Right atrium auricular region (tissue), 2 donors: Measurements from ENCODE around the gene CCDC183. TPM values are rescaled to one million over a fixed set of nuclear protein-coding genes. Genes with fewer than 3 reads are reported as not detected.

Source experiments
- DNase-seq: peaks from one replicate; pipeline ENCODE4 v3.0.0-alpha.2; 2019; ENCODE audit warnings: low spot score
- H3K27ac ChIP-seq, 2 donors: fragments of 200-600 bp; sonication (generic); 1 replicate in 1 of 2; 2 replicates in 1 of 2; pipeline ENCODE4 v1.5.1; 2016 to 2019
- H3K27me3 ChIP-seq, 2 donors: fragments of 200-600 bp; sonication (generic); one replicate each; pipeline versions ENCODE4 v1.5.1 to v1.6.0; 2017 to 2019
- H3K36me3 ChIP-seq: fragments of 200-600 bp; sonication (generic); one replicate; pipeline ENCODE4 v1.5.1; 2016
- H3K4me1 ChIP-seq, 2 donors: fragments of 200-600 bp; sonication (generic); one replicate each; pipeline versions ENCODE4 v1.5.1 to v1.6.0; 2017 to 2019
- H3K4me3 ChIP-seq, 2 donors: fragments of 200-600 bp; sonication (generic); 1 replicate in 1 of 2; 2 replicates in 1 of 2; pipeline ENCODE4 v1.5.1; 2017 to 2019; ENCODE audit warnings: mild to moderate bottlenecking in 1 of 2, moderate library complexity in 1 of 2
- H3K9me3 ChIP-seq, 2 donors: fragments of 200-600 bp; sonication (generic); one replicate each; pipeline ENCODE4 v1.5.1; 2019
- microRNA-seq, 2 donors: library from miRNA; unstranded; fragments of <30 nt; microRNA quantifications; one replicate each; pipeline ENCODE4, GENCODE V29; 2016 to 2017; ENCODE audit warnings: borderline number of aligned reads in 2 of 2, borderline replicate concordance in 1 of 2
- total RNA-seq, 2 donors: library from RNA; depleted of rRNA; stranded (reverse); fragments of >200 nt; gene quantifications; one replicate each; pipeline ENCODE4 v1.1.0, GENCODE V29; 2016
- TF ChIP-seq, protein P1 (sequence below), 2 donors: fragments of 200-600 bp; sonication (generic); IDR thresholded peaks; one replicate each; pipeline ENCODE4 v1.5.1; 2019; ENCODE audit warnings: antibody characterized with exemption in 2 of 2

Gene CCDC183
- total RNA-seq, 2 donors from 2014 or later, result 2.3 to 2.5 TPM

DNA sequence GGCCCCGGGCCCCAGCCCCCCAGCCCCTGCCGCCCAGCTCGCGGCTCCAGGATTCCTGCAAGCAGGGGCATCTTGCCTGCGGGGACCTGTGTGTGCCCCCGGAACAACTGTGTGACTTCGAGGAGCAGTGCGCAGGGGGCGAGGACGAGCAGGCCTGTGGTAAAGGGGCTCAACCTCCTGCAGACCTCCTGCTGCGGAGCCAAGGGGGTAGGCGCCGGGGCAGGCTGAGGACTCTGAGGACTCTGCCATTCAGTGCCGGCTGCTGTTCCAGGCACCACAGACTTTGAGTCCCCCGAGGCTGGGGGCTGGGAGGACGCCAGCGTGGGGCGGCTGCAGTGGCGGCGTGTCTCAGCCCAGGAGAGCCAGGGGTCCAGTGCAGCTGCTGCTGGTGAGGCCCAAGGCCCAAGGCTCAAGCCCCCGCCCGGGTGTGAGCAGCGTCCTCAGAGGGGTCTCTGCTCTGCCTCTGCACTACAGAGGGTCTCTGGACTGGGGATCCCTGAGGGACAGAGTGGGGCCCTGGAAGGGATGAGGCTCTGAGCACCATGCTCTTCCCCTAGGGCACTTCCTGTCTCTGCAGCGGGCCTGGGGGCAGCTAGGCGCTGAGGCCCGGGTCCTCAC, 59.4 kb downstream of the CCDC183 start:
- Histone ChIP-seq H3K27ac (no peak overlapping the region), H3K4me1 (peaks cover 0 to 24% of the 10 kb centered on the region in 2 donors), H3K27me3 (no peaks in the 10 kb centered on the region), H3K9me3 (no peaks in the 10 kb centered on the region), H3K4me3 (no peak overlapping the region), H3K36me3 (peaks cover 14% of the 10 kb centered on the region)
- DNase-seq, result no peak
- TF ChIP-seq, protein P1, sequence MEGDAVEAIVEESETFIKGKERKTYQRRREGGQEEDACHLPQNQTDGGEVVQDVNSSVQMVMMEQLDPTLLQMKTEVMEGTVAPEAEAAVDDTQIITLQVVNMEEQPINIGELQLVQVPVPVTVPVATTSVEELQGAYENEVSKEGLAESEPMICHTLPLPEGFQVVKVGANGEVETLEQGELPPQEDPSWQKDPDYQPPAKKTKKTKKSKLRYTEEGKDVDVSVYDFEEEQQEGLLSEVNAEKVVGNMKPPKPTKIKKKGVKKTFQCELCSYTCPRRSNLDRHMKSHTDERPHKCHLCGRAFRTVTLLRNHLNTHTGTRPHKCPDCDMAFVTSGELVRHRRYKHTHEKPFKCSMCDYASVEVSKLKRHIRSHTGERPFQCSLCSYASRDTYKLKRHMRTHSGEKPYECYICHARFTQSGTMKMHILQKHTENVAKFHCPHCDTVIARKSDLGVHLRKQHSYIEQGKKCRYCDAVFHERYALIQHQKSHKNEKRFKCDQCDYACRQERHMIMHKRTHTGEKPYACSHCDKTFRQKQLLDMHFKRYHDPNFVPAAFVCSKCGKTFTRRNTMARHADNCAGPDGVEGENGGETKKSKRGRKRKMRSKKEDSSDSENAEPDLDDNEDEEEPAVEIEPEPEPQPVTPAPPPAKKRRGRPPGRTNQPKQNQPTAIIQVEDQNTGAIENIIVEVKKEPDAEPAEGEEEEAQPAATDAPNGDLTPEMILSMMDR (IDR thresholded peaks at IDR 0.05), result no peak

DNA sequence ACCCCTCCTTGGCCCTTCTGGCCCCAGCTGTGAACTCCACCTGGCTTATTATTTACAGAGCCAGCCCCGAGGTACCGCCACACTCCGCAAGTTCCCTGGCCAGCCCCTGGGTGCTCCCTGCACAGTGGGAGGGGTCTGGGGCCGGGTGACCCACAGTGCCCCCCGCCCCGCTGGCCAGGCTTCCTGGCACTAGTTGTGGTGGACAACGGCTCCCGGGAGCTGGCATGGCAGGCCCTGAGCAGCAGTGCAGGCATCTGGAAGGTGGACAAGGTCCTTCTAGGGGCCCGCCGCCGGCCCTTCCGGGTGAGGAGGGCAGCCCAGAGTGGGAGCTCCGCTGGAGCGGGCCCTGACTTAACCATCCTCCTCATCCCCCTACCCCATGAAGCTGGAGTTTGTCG, 59.9 kb downstream of the CCDC183 start:
- DNase-seq, result no peak
- Histone ChIP-seq H3K27me3 (no peaks in the 10 kb centered on the region), H3K27ac (no peak overlapping the region), H3K4me3 (no peak overlapping the region), H3K9me3 (no peaks in the 10 kb centered on the region), H3K4me1 (peaks cover 0 to 18% of the 10 kb centered on the region in 2 donors), H3K36me3 (peaks cover 14% of the 10 kb centered on the region)
- TF ChIP-seq, protein P1 (IDR thresholded peaks at IDR 0.05), result no peak

DNA sequence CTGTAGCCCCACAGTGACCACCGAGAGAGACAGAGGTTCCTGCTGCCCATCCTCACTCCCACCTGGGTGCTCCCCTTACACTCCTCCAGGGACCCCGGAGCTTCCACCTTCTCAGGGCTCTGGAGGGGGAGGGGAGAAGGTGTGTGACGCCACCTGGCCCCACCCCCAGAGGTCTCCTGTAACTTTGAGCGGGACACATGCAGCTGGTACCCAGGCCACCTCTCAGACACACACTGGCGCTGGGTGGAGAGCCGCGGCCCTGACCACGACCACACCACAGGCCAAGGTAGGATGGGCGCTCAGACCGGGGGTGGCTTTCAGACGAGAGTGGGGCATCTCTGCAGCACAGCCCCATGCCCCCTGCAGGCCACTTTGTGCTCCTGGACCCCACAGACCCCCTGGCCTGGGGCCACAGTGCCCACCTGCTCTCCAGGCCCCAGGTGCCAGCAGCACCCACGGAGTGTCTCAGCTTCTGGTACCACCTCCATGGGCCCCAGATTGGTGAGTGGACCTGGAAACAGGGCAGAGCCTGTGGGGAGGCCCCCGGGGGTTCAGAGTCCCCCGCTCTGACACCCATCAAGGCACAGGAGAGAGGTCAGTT, 60.5 kb downstream of the CCDC183 start:
- DNase-seq, result no peak
- Histone ChIP-seq H3K27me3 (no peaks in the 10 kb centered on the region), H3K4me3 (no peak overlapping the region), H3K36me3 (peaks cover 14% of the 10 kb centered on the region), H3K27ac (no peak overlapping the region), H3K9me3 (no peaks in the 10 kb centered on the region), H3K4me1 (peaks cover 0 to 16% of the 10 kb centered on the region in 2 donors)
- TF ChIP-seq, protein P1 (IDR thresholded peaks at IDR 0.05), result no peak

DNA sequence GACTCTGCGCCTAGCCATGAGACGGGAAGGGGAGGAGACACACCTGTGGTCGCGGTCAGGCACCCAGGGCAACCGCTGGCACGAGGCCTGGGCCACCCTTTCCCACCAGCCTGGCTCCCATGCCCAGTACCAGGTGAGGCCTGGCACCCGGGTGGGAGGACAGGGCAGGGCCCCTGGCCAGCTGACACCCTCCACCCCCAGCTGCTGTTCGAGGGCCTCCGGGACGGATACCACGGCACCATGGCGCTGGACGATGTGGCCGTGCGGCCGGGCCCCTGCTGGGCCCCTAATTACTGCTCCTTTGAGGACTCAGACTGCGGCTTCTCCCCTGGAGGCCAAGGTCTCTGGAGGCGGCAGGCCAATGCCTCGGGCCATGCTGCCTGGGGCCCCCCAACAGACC, 61.0 kb downstream of the CCDC183 start:
- TF ChIP-seq, protein P1 (IDR thresholded peaks at IDR 0.05), result no peak
- Histone ChIP-seq H3K4me3 (no peak overlapping the region), H3K27me3 (no peaks in the 10 kb centered on the region), H3K27ac (no peak overlapping the region), H3K4me1 (peaks cover 0 to 13% of the 10 kb centered on the region in 2 donors), H3K36me3 (peaks cover 18% of the 10 kb centered on the region), H3K9me3 (no peaks in the 10 kb centered on the region)
- no peak for DNase-seq

Small RNAs within 50 kb of the gene (microRNA-seq; reads per million reads assigned to microRNA genes)
- gene MIR4292 (0 reads per million in 2 donors), gene MIR6722 (0 reads per million in 2 donors)

Other genes with a start within 250 kb of the CCDC183 start
- gene EGFL7, start 133.4 kb upstream of the CCDC183 start, total RNA-seq, result 100 to 1,000 TPM; 114 to 120 TPM
- 10 to 100 TPM; 71.9 to 81.9 TPM for gene AGPAT2, start 108.9 kb upstream of the CCDC183 start, total RNA-seq
- gene DIPK1B, start 83.8 kb upstream of the CCDC183 start, total RNA-seq, result 10 to 100 TPM; 45.1 to 45.7 TPM
- 1 to 10 TPM; 4.5 to 8.8 TPM for gene LCN10, start 53.4 kb upstream of the CCDC183 start, total RNA-seq
- gene LCN6, start 47.8 kb upstream of the CCDC183 start, total RNA-seq, result 1 to 10 TPM; 6.4 to 9.3 TPM
- not detected for gene LCN8, start 38.1 kb upstream of the CCDC183 start, total RNA-seq
- gene LCN15, start 31.8 kb upstream of the CCDC183 start, total RNA-seq, result 1 to 10 TPM in 1 of 2 donors, under 1 TPM in 1; 0.63 to 1.4 TPM
- 100 to 1,000 TPM; 123 to 148 TPM for gene TMEM141, start 5.0 kb upstream of the CCDC183 start, total RNA-seq
- 10 to 100 TPM; 48.4 to 61.7 TPM for gene RABL6, start 11.6 kb downstream of the CCDC183 start, total RNA-seq
- gene AJM1, start 46.1 kb downstream of the CCDC183 start, total RNA-seq, result 1 to 10 TPM; 2.7 to 3.0 TPM
- 100 to 1,000 TPM; 140 to 154 TPM for gene PHPT1, start 53.1 kb downstream of the CCDC183 start, total RNA-seq
- gene MAMDC4, start 56.0 kb downstream of the CCDC183 start, total RNA-seq, result 1 to 10 TPM; 1.7 to 2.0 TPM
- 100 to 1,000 TPM; 329 to 428 TPM for gene EDF1, start 70.0 kb downstream of the CCDC183 start, total RNA-seq
- 1 to 10 TPM; 1.9 to 4.1 TPM for gene TRAF2, start 90.2 kb downstream of the CCDC183 start, total RNA-seq
- 100 to 1,000 TPM; 203 to 233 TPM for gene FBXW5, start 148.4 kb downstream of the CCDC183 start, total RNA-seq
- not detected for gene C8G, start 148.9 kb downstream of the CCDC183 start, total RNA-seq
- 10 to 100 TPM; 10.8 to 11.3 TPM for gene LCN12, start 155.9 kb downstream of the CCDC183 start, total RNA-seq
- 1,000 to 10,000 TPM; 1,799 to 2,426 TPM for gene PTGDS, start 181.2 kb downstream of the CCDC183 start, total RNA-seq
- gene LCNL1, start 186.7 kb downstream of the CCDC183 start, total RNA-seq, result 1 to 10 TPM in 1 of 2 donors, under 1 TPM in 1; 0.24 to 1.1 TPM
- 10 to 100 TPM; 27.4 to 37.5 TPM for gene PAXX, start 196.1 kb downstream of the CCDC183 start, total RNA-seq
- gene CLIC3, start 200.2 kb downstream of the CCDC183 start, total RNA-seq, result 10 to 100 TPM in 1 of 2 donors, 1 to 10 TPM in 1; 6.5 to 11.8 TPM
- gene ABCA2, start 231.9 kb downstream of the CCDC183 start, total RNA-seq, result 10 to 100 TPM; 28.3 to 28.5 TPM
- under 1 TPM in 1 of 2 donors, not detected in 1; 0.28 TPM for gene FUT7, start 235.8 kb downstream of the CCDC183 start, total RNA-seq
- 10 to 100 TPM; 49.7 to 57.8 TPM for gene NPDC1, start 249.8 kb downstream of the CCDC183 start, total RNA-seq